Stimulated activated CD4-positive, alpha-beta T cell treated with anti-CD3 and anti-CD28 coated beads, Interleukin-1b, Interleukin-23, amount 100 ng/mL, for 24 hours (primary cell): ENCODE measurements around the gene HEPACAM.

ENCODE experiments used
- DNase-seq, 4 experiments: peaks; one replicate each; pipeline ENCODE4 v3.0.0-alpha.2; 2020; ENCODE audit warnings: low read depth in 4 of 4, low spot score in 1 of 4

HEPACAM gene

GRCh38 chr11:124886978-124887666 lies 48.7 kb downstream of the HEPACAM start:
- no peak for DNase-seq

- no peak for DNase-seq
These were observed 49.4 kb downstream of the HEPACAM start for GRCh38 chr11:124886476-124886875.

- DNase-seq = no peak
These were observed 50.9 kb downstream of the HEPACAM start for GRCh38 chr11:124884869-124885479.

GRCh38 chr11:124884340-124884739 lies 51.5 kb downstream of the HEPACAM start:
- DNase-seq = no peak

- DNase-seq = no peak
These were observed 53.3 kb downstream of the HEPACAM start for GRCh38 chr11:124882339-124883071.

GRCh38 chr11:124880958-124881357 lies 54.9 kb downstream of the HEPACAM start:
- DNase-seq = no peak

- DNase-seq = no peak
These were observed 55.6 kb downstream of the HEPACAM start for GRCh38 chr11:124880290-124880611.

GRCh38 chr11:124879493-124880289 lies 56.2 kb downstream of the HEPACAM start:
- no peak for DNase-seq

GRCh38 chr11:124878759-124879492 lies 56.9 kb downstream of the HEPACAM start:
- no peak for DNase-seq

- no peak for DNase-seq
These were observed 57.7 kb downstream of the HEPACAM start for GRCh38 chr11:124877910-124878758.

GRCh38 chr11:124877631-124877909 lies 58.3 kb downstream of the HEPACAM start:
- DNase-seq = no peak

GRCh38 chr11:124876818-124877630 lies 58.8 kb downstream of the HEPACAM start:
- DNase-seq = no peak

GRCh38 chr11:124875943-124876817 lies 59.7 kb downstream of the HEPACAM start:
- DNase-seq = peak; percentile 33 to 70 (median 59)

- DNase-seq = no peak
These were observed 60.4 kb downstream of the HEPACAM start for GRCh38 chr11:124875401-124875800.

GRCh38 chr11:124874571-124875255 lies 61.1 kb downstream of the HEPACAM start:
- no peak for DNase-seq

GRCh38 chr11:124873951-124874350 lies 61.9 kb downstream of the HEPACAM start:
- no peak for DNase-seq

GRCh38 chr11:124872741-124873140 lies 63.1 kb downstream of the HEPACAM start:
- DNase-seq = no peak

- no peak for DNase-seq
These were observed 63.6 kb downstream of the HEPACAM start for GRCh38 chr11:124872280-124872679.
